GM19023 (cell line): Measurements from ENCODE around the gene ZCWPW2.

Experiments
- ATAC-seq: cut with Tn5 transposase; IDR thresholded peaks from one replicate; pipeline ENCODE4 v1.9.1; 2021; ENCODE audit warnings: mild to moderate bottlenecking, moderate library complexity; ENCODE audit not compliant: unreplicated experiment

Gene ZCWPW2, protein sequence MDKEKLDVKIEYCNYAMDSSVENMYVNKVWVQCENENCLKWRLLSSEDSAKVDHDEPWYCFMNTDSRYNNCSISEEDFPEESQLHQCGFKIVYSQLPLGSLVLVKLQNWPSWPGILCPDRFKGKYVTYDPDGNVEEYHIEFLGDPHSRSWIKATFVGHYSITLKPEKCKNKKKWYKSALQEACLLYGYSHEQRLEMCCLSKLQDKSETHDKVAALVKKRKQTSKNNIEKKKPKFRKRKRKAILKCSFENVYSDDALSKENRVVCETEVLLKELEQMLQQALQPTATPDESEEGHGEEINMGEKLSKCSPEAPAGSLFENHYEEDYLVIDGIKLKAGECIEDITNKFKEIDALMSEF

DNA sequence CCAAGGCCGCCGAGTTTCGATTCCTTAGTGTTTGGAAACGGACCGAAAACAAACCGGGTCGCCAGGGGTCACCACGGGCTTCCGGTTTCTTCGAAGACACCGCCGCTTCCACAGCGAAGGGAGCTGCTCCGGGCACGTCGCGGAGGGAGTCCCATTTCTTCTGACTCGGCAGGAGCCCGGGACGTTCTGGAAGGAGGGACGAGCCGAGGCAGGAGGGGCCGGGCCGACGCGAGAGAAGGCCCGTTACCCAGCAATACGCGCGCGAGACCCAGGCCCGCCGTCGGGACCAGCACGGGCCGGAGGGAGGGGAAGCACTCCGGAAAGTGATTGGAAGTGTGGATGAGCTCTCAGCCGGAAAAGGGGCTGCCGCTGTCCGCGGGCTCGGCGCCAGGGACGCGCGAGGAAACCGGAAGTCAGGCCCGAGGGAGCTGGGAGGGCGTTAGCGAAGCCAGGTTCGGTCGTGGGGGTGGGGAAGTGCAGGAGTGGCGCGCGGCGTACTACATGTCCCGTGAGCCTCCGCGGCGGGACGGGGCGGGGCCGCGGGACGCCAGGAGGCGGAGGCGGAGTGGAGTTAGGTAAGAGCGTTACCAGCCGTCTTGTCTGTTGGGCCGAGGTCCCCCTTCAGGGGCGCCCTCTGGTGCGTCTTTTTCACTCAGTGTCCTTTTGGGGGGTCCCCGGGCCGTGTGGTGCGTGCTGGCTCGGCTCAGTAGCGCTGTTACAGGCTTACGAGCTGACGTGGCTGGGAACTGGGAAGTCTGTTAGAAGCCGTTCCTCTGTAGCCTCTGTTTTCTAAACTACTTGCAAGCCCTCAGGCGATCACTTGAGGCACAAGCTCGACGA, at the start of gene ZCWPW2, which contains the start of gene AZI2:
Gene ZCWPW2, plus strand, starts transcription at position 93 of the 840 bp plus-strand sequence. CDS start 64,348 bp downstream, outside the sequence.
Gene AZI2, minus strand, starts transcription at position 196 of the 840 bp plus-strand sequence. CDS start 8,207 bp downstream, outside the sequence.
- ATAC-seq = peak; percentile 91

GRCh38 chr3:28299705-28300104, 48.8 kb upstream of the ZCWPW2 start:
- ATAC-seq = no peak

DNA sequence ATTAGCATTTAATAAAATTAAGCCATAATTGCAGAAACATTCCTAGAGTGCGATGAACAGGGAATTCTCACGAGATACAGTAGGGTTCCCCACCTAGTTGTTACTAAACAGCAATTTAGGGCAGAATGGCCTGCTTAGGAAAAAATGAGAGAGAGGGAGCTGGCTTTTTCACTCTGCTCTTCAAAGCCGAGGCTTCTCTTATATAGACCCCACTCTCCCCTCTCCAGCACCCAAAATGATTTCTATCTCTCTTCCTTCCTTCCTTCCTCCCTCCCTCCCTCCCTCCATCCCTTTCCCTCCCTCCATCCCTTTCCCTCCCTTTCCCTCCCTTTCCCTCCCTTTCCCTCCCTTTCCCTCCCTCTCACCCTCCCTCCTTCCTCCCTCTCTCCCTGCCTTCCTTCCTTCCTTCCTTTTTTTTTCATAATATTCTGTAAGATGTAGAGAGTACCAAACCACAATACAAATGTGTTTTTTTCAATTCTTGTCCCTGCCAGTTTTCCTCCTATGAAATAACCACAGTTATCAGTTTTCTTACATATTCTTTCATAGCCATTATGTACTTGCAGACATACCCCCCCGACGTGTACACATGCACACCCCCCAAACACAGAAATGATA, 48.1 kb upstream of the ZCWPW2 start:
- ATAC-seq = no peak

DNA sequence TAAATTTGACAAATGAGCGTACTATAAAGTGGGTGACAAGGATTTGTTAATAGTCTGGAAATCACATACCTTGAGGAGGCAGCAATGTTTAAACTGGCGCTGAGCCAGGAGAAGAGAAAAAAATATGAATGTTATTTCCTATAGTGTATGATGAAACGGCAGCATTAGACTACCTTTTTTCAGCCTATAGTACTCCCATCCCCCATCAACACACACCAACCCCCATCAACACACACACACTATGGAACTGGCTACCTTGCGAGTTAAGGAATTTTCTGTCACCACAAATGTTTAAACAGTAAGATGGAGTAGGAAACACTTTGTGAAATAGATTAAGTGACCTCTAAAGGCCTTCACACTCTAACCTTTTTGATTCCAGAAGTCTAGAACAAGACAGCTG, 46.8 kb upstream of the ZCWPW2 start:
- no peak for ATAC-seq

DNA sequence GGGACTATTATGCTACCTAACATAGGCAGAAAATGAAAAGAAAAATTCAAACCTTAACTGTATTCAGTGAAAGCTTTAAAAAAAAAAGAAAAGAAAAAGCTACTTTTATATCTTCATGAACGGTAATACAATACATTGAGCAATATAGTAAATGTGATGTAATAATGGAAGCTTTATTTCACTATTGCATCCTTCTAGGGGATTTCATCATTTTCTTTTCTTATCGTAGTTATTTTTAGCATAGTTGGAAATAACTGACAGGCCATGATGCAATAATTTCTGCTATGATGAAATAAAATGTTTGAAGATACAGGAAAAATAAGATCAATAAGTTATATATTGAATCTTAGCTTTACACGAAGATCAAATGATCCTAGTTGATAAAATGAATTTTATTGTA, 40.3 kb upstream of the ZCWPW2 start:
- no peak for ATAC-seq

- ATAC-seq = no peak
Observed at GRCh38 chr3:28315711-28316110, 32.8 kb upstream of the ZCWPW2 start.

- no peak for ATAC-seq
Observed at GRCh38 chr3:28316226-28316625, 32.3 kb upstream of the ZCWPW2 start.

DNA sequence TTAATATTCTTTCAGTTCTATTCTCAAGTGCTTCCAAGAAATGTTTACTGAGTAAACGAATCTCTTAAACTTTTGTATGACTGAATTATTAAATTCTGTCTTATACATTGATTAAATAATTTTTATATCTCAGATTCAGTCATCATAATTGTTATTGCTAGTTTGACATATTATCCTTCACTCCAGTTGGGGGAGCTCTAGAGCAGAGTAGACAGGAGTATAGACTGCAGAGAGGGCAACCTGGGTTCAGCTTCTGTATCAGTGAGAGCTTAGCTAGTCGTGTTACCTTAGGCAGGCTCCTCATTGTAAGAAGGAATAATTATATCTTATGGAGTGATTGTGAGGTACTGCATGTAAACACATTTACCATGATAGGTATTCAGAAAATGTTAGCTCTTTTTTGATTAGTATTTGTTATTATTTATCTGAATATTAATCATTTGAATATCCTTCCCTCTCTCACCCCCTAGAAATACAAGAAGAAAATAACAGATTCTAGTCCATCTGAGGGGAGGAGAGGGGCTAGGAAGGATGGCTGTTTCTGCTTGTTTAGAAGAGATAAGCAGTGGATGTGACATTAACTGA, 31.0 kb upstream of the ZCWPW2 start:
- peak; percentile 91 for ATAC-seq

GRCh38 chr3:28320981-28321380, 27.5 kb upstream of the ZCWPW2 start:
- ATAC-seq = no peak

GRCh38 chr3:28322464-28322863, 26.1 kb upstream of the ZCWPW2 start:
- ATAC-seq = no peak

DNA sequence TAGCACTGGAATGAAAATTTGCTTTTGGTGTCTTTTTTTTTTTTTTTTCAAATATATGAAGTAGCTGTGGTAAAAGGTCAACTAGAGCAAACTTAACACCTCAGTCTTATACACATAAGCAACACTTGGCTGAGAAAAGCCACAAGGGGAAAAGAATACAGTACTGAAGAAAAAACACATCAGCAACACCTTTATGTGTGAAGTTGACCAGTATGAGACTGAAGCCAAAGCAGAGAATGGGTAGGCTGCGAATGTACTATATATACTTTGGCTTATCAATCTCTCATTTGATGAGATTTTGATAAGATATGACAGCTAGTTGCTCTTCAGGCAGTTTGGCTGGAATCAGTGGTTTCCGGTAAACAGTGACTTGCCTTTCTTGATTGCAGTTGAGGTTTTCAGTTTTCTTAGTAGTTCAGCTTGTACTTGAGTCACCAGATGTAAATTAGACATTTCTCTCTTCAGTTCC, 22.0 kb upstream of the ZCWPW2 start:
- ATAC-seq = peak; percentile 81

GRCh38 chr3:28328188-28329151, 20.1 kb upstream of the ZCWPW2 start:
- no peak for ATAC-seq

DNA sequence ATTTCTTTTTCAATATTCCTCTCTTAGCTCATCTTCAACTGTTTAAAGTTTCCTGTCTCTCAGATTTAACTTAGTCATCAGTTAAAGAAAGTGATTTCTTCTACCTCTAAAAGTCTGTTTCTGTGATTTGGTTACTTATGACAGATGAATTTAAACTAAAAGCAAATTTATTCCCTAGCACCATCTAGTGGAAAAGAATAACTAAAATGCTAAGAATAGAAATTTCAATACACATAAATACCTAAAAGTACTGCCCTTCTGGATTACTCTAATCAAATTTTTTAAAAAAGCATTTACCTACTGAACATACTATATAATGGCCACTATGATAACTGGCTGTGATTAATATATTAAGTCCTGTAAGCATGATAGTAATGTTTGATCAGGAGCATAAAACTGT, 14.0 kb upstream of the ZCWPW2 start:
- ATAC-seq = no peak

DNA sequence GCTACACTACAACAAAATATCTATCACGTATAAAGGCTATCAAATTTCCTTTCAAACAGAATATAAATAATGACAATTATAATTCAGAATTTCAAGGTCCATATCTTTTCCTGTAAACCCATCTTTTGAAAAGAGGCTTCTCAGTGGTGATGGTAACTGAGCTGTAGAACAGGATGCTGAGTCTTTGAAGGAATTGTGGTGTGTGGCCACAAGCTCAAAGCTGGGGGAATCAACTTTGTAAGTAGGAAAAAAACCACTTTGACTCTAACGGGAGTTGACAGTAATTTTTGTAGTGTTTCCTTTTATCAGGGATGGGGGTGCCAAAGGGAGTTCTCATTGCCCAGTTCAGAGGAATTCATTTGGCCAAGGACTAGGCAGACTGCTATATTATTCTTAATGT, 13.3 kb upstream of the ZCWPW2 start:
- ATAC-seq = no peak

- ATAC-seq = no peak
Observed at GRCh38 chr3:28337230-28337629, 11.3 kb upstream of the ZCWPW2 start.

- ATAC-seq = no peak
Observed at GRCh38 chr3:28343144-28343543, 5.4 kb upstream of the ZCWPW2 start.

DNA sequence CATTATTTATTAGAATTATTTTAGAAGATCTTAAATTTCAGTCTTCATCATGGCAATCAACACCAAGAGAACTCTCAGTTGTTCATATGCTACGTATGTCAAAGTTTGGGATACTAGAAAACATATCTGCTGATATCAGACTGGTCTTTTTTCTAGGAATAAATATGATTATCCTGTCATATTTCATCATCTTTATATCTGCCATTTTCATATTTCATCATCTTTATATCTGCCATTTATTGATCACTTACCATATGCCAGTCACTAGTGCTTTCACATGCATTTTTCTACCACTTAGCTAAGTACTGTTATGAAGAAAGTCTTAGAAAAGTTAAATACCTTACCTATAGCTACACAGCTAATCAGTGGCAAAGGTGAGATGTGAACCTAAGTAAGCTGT, 2.8 kb upstream of the ZCWPW2 start:
- no peak for ATAC-seq

GRCh38 chr3:28347374-28348264, 902 bp upstream of the ZCWPW2 start:
- no peak for ATAC-seq

DNA sequence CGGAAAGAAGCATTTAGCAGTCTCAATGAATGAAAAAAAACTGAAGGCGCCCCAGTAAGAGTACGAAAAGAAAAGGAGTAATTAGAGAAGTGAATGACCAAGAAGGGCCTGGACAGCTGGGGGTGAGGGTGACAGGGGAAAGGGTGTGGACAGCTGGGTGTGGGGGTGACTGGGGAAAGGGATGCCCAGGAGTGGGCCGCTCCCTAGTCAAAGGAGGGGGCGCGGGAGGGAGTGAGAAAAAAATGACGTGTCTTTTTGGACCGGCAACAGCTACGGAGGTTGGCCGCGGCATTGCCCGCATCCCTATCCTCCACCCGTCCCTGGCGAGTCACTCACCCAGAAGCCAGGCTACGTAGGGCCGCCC, 274 bp upstream of the ZCWPW2 start:
- no peak for ATAC-seq
